Right atrium auricular region (tissue), 2 donors: ENCODE measurements around the gene CARD19. TPM values are rescaled to one million over a fixed set of nuclear protein-coding genes. Genes with fewer than 3 reads are reported as not detected.

Experiments
- DNase-seq: peaks from one replicate; pipeline ENCODE4 v3.0.0-alpha.2; 2019; ENCODE audit warnings: low spot score
- H3K27ac ChIP-seq, 2 donors: fragments of 200-600 bp; sonication (generic); 1 replicate in 1 of 2; 2 replicates in 1 of 2; pipeline ENCODE4 v1.5.1; 2016 to 2019
- H3K27me3 ChIP-seq, 2 donors: fragments of 200-600 bp; sonication (generic); one replicate each; pipeline versions ENCODE4 v1.5.1 to v1.6.0; 2017 to 2019
- H3K36me3 ChIP-seq: fragments of 200-600 bp; sonication (generic); one replicate; pipeline ENCODE4 v1.5.1; 2016
- H3K4me1 ChIP-seq, 2 donors: fragments of 200-600 bp; sonication (generic); one replicate each; pipeline versions ENCODE4 v1.5.1 to v1.6.0; 2017 to 2019
- H3K4me3 ChIP-seq, 2 donors: fragments of 200-600 bp; sonication (generic); 1 replicate in 1 of 2; 2 replicates in 1 of 2; pipeline ENCODE4 v1.5.1; 2017 to 2019; ENCODE audit warnings: mild to moderate bottlenecking in 1 of 2, moderate library complexity in 1 of 2
- H3K9me3 ChIP-seq, 2 donors: fragments of 200-600 bp; sonication (generic); one replicate each; pipeline ENCODE4 v1.5.1; 2019
- total RNA-seq, 2 donors: library from RNA; depleted of rRNA; stranded (reverse); fragments of >200 nt; gene quantifications; one replicate each; pipeline ENCODE4 v1.1.0, GENCODE V29; 2016
- TF ChIP-seq, protein P1 (sequence below), 2 donors: fragments of 200-600 bp; sonication (generic); IDR thresholded peaks; one replicate each; pipeline ENCODE4 v1.5.1; 2019; ENCODE audit warnings: antibody characterized with exemption in 2 of 2

CARD19 gene
- total RNA-seq, 2 donors from 2014 or later = 21.2 to 46.8 TPM

DNA sequence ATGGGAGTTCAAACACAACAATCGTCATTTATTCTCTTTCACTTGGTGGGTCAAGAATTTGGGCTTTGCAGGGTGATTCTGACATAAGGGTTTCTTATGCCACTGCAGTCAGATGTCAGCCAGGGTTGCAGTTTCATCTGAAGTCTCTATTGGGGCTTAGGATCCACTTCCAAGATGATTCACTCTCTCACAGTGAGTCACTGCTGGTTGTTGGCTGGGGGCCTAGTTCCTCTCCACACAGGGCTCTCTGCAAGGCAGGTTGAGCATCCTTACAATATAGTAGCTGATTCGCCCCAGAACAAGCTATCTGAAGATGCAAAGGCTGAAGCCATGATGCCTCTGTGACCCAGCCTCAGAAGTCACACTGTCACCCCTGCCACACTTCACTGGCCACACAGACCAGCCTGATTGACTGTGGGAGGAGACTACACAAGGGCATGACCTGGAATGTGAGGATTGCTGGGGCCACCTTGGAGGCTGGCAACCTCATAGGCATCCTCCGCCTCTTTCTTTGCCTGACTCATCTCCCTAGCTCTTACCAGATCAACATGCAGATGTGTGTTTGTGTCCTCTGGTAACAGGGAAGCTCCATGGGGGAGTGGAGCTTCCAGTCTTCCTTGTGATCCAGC is 4.5 kb upstream of the CARD19 start:
- TF ChIP-seq, protein P1, sequence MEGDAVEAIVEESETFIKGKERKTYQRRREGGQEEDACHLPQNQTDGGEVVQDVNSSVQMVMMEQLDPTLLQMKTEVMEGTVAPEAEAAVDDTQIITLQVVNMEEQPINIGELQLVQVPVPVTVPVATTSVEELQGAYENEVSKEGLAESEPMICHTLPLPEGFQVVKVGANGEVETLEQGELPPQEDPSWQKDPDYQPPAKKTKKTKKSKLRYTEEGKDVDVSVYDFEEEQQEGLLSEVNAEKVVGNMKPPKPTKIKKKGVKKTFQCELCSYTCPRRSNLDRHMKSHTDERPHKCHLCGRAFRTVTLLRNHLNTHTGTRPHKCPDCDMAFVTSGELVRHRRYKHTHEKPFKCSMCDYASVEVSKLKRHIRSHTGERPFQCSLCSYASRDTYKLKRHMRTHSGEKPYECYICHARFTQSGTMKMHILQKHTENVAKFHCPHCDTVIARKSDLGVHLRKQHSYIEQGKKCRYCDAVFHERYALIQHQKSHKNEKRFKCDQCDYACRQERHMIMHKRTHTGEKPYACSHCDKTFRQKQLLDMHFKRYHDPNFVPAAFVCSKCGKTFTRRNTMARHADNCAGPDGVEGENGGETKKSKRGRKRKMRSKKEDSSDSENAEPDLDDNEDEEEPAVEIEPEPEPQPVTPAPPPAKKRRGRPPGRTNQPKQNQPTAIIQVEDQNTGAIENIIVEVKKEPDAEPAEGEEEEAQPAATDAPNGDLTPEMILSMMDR (IDR thresholded peaks at IDR 0.05) = no peak
- no peaks in the 10 kb centered on the region for H3K36me3 ChIP-seq
- H3K27me3 ChIP-seq = no peaks in the 10 kb centered on the region
- H3K9me3 ChIP-seq = peaks cover 0 to 9% of the 10 kb centered on the region in 2 donors
- no peak overlapping the region for H3K4me3 ChIP-seq
- DNase-seq = peak; percentile 51
- H3K4me1 ChIP-seq = peaks cover 0 to 30% of the 10 kb centered on the region in 2 donors
- no peak overlapping the region for H3K27ac ChIP-seq

DNA sequence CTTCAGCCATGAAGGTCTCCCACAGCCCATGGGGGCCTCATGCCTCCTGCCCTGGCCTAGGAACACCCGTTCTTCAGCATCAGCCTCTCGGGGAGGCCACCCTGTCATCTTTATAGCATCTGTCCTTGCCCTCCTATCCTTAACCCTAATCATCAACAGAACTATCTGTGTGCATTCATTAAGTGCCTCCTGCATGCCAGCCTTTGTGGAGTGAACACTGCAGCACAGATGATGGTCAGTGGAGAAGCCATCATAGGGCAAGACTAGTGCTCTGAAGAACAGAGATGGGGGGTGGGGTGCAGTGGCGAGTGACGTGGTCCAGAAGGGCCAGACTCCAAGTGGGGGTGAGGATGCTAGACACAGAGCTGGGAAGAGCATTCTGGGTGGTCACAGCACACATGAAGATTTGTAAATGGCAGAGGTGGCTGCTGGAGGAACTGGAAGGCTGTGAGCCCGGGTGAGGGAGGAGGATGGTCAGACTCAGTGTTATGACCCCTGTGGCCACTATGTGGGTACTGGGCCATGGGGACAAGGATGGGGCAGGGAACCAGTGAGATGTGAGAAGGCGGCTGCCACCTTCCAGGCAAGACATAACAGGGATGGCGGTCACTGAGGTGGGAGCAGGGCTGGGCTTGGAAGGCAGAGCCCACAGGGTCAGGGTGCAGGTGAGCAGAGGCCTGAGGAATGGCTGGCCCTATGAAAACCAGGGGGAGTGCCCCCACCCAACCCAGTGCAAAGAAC is 3.6 kb upstream of the CARD19 start:
- Histone ChIP-seq H3K36me3 (no peaks in the 10 kb centered on the region), H3K4me3 (no peak overlapping the region), H3K4me1 (peaks cover 0 to 39% of the 10 kb centered on the region in 2 donors), H3K9me3 (peaks cover 0 to 9% of the 10 kb centered on the region in 2 donors), H3K27me3 (no peaks in the 10 kb centered on the region), H3K27ac (peak overlapping the region in 1 of 2 donors; percentile 54)
- TF ChIP-seq, protein P1 (IDR thresholded peaks at IDR 0.05) = no peak
- DNase-seq = no peak

DNA sequence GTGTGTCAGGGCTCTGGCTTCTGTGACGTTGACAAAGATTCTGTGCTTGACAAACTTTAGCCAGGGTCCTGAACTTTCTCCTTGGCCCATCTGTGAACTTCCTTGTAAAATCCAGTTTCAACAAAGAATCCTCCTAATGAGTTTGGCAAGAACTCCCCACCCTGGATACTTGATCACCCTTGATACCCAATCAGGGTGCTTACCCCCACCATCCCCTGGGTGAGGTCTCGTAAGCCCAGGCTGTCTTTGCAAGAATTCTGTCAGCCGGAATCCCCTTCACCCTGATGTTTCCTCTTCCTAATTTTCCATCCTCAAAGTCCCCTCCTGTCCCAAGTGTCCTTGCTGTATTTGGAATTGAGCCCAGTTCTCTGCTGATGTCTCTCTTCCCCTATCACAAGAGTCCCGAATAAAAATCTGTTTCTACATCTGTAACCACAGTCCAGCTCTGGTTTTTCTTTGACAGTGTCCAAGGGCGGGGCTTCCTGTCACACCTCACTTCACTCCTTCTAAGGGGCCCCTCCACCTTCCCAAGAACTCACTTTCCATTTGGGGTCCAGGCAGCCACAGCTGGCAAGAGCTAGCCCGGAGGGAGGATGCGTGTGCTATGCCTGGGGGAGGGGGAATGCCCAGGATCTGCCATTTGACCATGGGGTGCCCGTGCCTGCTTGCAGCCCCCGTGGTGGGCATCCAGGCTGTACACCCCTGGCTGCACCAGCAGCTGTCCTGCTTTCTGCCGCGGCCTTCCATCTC is 2.7 kb upstream of the CARD19 start:
- TF ChIP-seq, protein P1 (IDR thresholded peaks at IDR 0.05) = no peak
- Histone ChIP-seq H3K4me3 (no peak overlapping the region), H3K9me3 (peaks cover 0 to 9% of the 10 kb centered on the region in 2 donors), H3K4me1 (peaks cover 0 to 47% of the 10 kb centered on the region in 2 donors), H3K27me3 (no peaks in the 10 kb centered on the region), H3K27ac (peak overlapping the region; percentile 54 to 96), H3K36me3 (no peaks in the 10 kb centered on the region)
- DNase-seq = no peak

DNA sequence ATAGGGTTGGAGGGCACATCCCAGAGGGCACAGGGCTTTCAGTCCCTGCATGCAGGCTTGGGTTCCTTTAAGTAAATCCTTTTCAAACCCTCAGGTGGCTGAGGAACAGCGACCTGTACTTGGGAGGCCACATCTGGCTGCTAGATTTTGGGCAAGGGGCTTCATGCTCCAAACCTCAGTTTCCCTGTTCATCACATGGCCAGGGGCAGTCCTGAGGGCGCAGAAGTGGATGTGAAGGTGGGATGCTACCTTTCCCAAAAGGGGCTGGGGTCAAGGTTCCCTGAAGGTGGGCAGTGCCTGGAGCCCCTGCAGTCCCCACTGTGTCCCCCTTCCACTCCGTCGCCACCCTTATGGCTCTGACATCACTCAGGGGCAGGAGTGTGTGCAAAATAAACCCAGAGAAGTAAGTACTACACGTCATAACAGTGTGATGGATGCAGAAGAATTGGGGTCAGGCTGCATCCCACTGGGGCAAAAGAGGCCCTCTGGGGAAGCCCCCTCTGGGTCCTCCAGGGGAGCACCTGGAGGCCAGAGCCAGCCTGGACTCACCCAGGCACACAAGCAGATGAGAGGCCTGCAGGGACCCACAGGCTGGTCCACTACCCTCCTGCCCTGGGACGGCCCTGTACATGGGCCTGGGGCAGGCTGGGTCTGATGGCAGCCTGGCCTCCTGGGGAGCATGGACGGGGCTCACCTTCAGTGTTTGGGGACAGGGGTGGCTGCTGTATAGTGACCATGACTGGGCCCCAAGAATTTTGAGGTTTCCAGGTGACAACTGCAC is 1.9 kb upstream of the CARD19 start:
- Histone ChIP-seq H3K36me3 (no peaks in the 10 kb centered on the region), H3K27ac (peak overlapping the region; percentile 96 to 98), H3K27me3 (no peaks in the 10 kb centered on the region), H3K9me3 (peaks cover 0 to 9% of the 10 kb centered on the region in 2 donors), H3K4me3 (no peak overlapping the region), H3K4me1 (peaks cover 0 to 55% of the 10 kb centered on the region in 2 donors)
- DNase-seq = no peak
- TF ChIP-seq, protein P1 (IDR thresholded peaks at IDR 0.05) = no peak

DNA sequence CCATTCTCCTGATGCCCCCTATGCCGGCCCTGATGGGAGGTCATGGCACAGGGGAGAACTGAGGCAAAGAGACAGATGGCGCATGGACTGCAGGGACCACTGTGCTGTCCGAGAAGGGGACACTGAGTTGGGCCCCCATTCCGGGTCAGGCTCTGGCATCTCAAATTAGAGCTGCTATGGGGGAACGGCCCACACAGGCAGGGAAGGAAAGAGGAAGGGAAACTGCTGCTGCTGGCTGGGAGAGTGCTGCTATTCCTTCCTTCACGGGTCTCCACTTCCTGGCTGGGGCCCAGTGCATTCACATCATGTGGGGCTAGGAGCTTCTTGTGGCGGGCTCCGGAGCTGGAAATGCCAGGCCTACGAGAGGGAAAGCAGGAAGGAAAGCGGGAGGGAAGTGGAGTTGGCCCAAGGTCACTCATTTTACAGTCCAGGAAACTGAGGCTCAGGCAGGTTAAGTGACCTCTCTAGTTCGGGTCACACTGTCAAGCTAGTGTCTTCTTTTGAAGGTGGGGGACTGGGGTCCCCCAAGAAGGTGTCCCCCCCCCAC is 1.3 kb upstream of the CARD19 start:
- Histone ChIP-seq H3K4me1 (peaks cover 0 to 62% of the 10 kb centered on the region in 2 donors), H3K27me3 (no peaks in the 10 kb centered on the region), H3K36me3 (no peaks in the 10 kb centered on the region), H3K9me3 (peaks cover 0 to 9% of the 10 kb centered on the region in 2 donors), H3K27ac (peak overlapping the region; percentile 96 to 98), H3K4me3 (peak overlapping the region; percentile 45 to 62)
- peak; percentile 72 for DNase-seq
- TF ChIP-seq, protein P1 (IDR thresholded peaks at IDR 0.05) = no peak
